T-helper 2 cell treated with Interferon-gamma antibody and Interleukin-4, amounts not matched to agents 5 μg/mL and 100 μg/mL, for 36 hours (primary cell): ENCODE measurements around the gene ALDH2.
"Not testable (repeated sequence)": the region's sequence is repeated elsewhere in the genome, so short reads cannot be mapped to it uniquely, and the experiment has no call there.

Source experiments
- DNase-seq: peaks from one replicate; pipeline ENCODE4 v3.0.0; 2021; ENCODE audit warnings: low spot score
- H3K27ac Mint-ChIP-seq: one replicate; pipeline ENCODE4 v1.8.0; 2021; ENCODE audit warnings: mild to moderate bottlenecking, mixed read lengths
- H3K27me3 Mint-ChIP-seq: one replicate; pipeline ENCODE4 v1.8.0; 2021; ENCODE audit warnings: low read depth, mixed read lengths
- H3K36me3 Mint-ChIP-seq: one replicate; pipeline ENCODE4 v1.8.0; 2021; ENCODE audit warnings: low read depth, mixed read lengths
- H3K4me1 Mint-ChIP-seq: one replicate; pipeline ENCODE4 v1.8.0; 2021; ENCODE audit warnings: low read depth, mixed read lengths
- H3K4me3 Mint-ChIP-seq: one replicate; pipeline ENCODE4 v1.8.0; 2022; ENCODE audit warnings: mild to moderate bottlenecking, moderate library complexity, mixed read lengths
- H3K9me3 Mint-ChIP-seq: one replicate; pipeline ENCODE4 v1.8.0; 2021; ENCODE audit warnings: mixed read lengths

Gene ALDH2

DNA sequence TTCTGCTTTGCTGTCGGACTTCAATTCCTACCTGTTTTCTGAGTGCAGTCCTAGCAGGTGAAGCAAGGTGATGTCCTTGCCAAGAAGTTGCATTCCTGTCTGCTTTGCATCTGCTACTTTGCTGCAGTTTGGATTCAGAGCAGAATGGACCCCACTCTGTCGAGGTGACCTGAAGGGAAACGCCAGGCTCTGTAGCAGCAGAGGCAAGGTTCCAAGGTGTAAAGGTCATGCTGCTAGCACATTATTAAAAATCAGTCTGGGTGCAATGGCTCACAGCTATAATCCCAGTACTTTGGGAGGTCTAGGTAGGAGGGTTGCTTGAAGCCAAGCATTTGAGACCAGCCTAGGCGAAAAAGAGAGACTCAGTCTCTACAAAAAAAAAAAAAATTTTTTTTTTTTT lies 17.3 kb upstream of the ALDH2 start:
- Mint-ChIP-seq H3K27me3 (no peaks in the 10 kb centered on the region), H3K4me3 (no peak overlapping the region), H3K36me3 (peaks cover 14% of the 10 kb centered on the region), H3K4me1 (no peaks in the 10 kb centered on the region), H3K9me3 (no peaks in the 10 kb centered on the region), H3K27ac (no peak overlapping the region)
- no peak for DNase-seq

DNA sequence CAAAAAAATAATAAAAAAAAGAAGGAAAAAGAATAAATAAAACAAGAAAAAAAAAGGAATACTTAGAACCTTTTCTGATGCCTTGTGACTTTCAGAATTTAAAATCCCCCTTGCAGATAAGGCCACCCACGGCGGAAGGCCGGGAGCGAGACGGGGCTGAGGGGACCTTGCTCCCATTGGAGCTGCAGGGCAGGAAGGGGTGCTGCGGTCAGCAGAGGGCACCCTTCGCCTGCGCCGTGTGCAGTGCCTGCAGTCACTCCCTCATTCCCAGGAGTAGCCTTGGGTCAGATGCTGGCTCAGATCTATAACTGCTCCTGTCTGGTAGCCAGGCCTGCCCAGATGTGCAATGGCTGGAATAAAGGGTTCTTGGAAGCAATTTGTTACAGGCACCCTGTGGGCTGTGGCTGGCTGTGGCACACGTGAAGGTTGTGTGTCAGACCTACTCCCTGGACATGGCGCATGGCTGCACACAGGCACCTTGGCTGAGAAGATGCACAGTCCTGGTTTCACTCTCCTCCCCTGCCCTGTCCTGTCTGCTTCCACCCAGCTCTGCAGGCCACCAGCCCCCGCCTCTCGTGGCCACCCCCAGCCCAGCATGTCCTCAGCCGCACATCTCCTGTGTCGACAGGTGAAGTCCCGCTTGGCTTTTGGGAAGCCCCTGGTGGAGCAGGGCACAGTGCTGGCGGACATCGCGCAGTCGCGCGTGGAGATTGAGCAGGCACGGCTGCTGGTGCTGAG lies 13.4 kb upstream of the ALDH2 start:
- Mint-ChIP-seq H3K36me3 (no peaks in the 10 kb centered on the region), H3K27me3 (no peaks in the 10 kb centered on the region), H3K4me1 (peaks cover 7% of the 10 kb centered on the region), H3K9me3 (no peaks in the 10 kb centered on the region), H3K27ac (no peak overlapping the region), H3K4me3 (no peak overlapping the region)
- no peak for DNase-seq

DNA sequence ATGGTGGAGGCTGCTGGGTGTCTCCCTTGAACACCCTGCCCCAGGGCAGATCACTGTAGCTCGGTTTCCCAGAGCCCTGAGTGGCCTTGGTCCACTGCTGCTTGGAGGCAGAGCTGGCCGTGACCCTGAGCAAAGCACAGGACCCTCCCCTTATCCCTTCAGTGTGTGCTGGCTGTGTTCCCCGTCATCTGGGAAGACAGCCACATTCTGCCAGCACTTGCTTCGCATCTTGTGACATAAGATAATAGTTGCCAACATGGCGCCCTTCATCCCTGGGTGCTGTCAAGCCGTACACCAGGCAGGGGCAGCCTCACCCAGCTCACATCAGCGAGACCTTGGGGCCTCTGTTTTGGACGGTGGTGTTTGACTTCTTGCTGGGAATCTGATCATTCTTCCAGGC lies 12.1 kb upstream of the ALDH2 start:
- DNase-seq = no peak
- peaks cover 15% of the 10 kb centered on the region for H3K4me1 Mint-ChIP-seq
- no peak overlapping the region for H3K4me3 Mint-ChIP-seq
- H3K9me3 Mint-ChIP-seq = no peaks in the 10 kb centered on the region
- no peak overlapping the region for H3K27ac Mint-ChIP-seq
- no peaks in the 10 kb centered on the region for H3K36me3 Mint-ChIP-seq
- H3K27me3 Mint-ChIP-seq = no peaks in the 10 kb centered on the region

DNA sequence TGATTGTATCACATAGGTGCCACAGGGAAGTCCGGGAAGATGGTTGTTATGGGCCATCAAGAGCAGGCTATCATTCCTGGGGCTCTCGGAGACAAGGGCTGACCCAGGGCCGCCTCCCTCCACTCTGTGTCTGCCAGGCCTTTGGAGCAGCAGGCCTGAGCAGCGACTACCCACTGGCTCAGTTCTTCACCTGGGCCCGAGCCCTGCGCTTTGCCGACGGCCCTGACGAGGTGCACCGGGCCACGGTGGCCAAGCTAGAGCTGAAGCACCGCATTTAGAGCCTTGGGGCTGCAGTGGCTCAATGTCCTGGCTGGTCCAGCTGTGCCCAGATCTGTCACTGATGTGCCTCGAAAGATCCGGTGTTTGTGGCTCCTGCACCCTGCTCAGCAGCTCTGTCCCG lies 10.5 kb upstream of the ALDH2 start:
- no peak for DNase-seq
- Mint-ChIP-seq H3K4me3 (no peak overlapping the region), H3K9me3 (no peaks in the 10 kb centered on the region)

DNA sequence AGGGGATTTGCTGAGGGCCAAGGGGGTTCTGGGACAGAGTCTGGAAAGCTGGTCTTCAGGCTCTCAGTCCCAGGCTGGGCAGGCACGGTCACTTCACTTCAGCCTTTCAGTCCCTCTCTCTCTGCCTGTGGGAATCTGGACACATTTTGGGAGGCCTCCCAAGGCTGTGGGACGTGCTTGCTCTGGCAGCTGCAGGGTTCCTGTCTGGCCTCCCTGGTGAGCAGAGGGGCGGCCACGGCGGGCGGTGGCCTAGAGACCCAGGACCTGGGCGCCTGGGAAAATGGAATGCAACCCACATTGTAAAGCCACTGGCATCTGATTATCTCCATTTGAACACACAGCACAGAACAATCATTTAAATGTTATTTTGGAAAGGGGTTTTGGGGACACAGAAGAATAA lies 10.1 kb upstream of the ALDH2 start:
- peaks cover 15% of the 10 kb centered on the region for H3K4me1 Mint-ChIP-seq
- H3K27ac Mint-ChIP-seq = no peak overlapping the region
- H3K36me3 Mint-ChIP-seq = no peaks in the 10 kb centered on the region
- H3K9me3 Mint-ChIP-seq = no peaks in the 10 kb centered on the region
- no peaks in the 10 kb centered on the region for H3K27me3 Mint-ChIP-seq
- DNase-seq = no peak
- H3K4me3 Mint-ChIP-seq = no peak overlapping the region

More for the DNA sequence above, 10.5 kb upstream of the ALDH2 start:
- no peak overlapping the region for H3K27ac Mint-ChIP-seq
- no peaks in the 10 kb centered on the region for H3K27me3 Mint-ChIP-seq
- no peaks in the 10 kb centered on the region for H3K36me3 Mint-ChIP-seq
- H3K4me1 Mint-ChIP-seq = peaks cover 15% of the 10 kb centered on the region

DNA sequence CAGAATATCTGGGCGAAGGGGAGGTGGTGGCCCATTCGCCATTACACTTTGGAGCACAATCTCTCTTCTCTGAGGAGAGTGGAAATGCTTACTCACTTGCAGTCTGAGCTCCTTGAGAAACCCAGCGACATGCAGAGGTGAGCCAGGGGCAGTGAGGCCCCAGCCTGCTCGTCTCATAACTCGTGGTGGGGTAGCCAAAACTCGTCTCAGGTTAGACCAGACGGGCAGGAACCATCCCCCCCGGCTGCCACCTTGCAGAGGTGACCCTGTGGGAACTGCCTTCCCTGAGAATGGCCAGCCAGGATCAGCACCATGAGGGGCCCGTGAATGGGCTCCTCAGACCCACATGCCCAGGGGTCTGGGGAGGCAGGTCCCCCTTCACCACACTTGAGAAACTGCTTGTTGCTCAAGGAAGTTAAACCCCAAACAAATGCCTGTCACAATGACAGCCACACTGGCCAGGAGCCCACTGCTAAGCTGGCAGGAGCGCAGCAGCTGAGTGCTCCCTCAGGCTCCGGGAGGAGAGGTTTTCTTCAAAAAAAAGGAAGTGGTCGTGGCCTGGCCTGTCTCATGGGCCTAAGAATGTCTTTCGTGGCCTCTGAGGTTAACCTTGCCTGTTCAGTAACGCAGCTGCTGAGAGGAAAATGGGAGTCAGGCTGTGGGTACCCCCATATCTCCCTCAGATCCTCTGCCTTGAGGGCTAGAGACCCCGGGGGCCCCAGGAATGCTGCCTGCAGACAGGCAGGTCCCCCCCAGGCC lies 9.2 kb upstream of the ALDH2 start:
- no peak overlapping the region for H3K4me3 Mint-ChIP-seq
- H3K27ac Mint-ChIP-seq = peak overlapping the region; percentile 67
- no peaks in the 10 kb centered on the region for H3K9me3 Mint-ChIP-seq
- H3K4me1 Mint-ChIP-seq = peaks cover 15% of the 10 kb centered on the region
- no peak for DNase-seq
- no peaks in the 10 kb centered on the region for H3K36me3 Mint-ChIP-seq
- H3K27me3 Mint-ChIP-seq = no peaks in the 10 kb centered on the region

DNA sequence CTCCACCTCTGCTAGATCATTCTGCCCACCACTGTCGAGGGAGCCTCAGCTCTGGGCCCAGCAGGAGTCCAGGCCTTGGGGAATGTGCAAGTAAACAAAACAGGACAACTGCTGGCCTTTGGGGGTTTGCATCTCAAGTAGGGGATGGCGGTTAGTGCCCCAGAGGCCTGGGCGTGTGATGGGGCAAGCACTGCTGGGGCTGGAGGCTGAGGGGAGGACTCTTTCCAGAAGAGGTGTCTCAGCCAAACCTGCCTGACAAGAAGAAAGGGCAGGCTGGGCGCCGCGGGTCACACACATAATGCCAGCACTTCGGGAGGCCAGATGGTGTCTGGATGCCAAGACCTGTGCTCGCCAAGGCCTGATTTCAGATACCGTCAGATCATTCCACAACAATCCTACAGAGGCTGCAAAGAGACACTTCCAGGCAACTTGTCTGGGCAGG lies 8.6 kb upstream of the ALDH2 start:
- Mint-ChIP-seq H3K27me3 (no peaks in the 10 kb centered on the region), H3K36me3 (no peaks in the 10 kb centered on the region), H3K4me3 (no peak overlapping the region), H3K9me3 (no peaks in the 10 kb centered on the region), H3K27ac (peak overlapping the region; percentile 41), H3K4me1 (peaks cover 15% of the 10 kb centered on the region)
- DNase-seq = no peak

DNA sequence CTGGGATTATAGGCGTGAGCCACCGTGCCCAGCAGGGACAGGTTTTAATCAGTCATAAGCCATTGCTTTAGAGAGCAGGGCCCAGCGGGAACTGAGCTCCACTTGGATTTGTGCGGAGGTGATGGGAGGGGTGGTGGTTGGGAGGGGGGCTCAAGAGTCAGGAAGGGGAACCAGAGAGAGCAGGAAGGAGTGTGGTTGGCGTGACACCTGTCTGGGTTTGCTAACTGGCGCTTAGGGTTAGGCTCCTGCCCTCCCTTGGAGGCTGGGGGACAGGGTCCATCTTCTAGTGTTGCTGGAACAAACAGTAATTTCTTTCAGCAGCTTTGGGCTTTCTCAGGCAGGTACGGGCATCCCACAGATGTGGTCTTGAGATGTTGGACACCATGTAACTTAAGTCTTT lies 7.5 kb upstream of the ALDH2 start:
- H3K4me1 Mint-ChIP-seq = peaks cover 15% of the 10 kb centered on the region
- H3K4me3 Mint-ChIP-seq = no peak overlapping the region

DNA sequence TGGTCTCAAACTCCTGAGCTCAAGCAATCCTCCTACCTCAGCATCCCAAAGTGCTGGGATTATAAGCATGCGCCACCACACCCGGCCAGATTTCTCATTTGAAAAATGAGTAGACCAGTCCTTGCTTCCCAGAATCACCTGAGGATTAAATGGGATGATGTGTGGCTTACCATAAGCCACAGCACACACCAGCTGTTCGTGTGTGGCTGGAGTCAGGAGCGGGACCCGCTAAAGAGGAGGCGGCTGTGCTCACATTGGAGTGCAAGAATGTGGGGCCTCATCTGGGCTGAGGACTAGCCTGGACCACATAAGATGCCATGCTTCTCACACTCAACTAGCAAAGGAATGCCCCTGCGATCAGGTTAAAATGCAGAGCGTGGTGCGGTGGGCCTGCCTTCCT lies 6.7 kb upstream of the ALDH2 start:
- peaks cover 15% of the 10 kb centered on the region for H3K4me1 Mint-ChIP-seq
- H3K36me3 Mint-ChIP-seq = no peaks in the 10 kb centered on the region

More for the DNA sequence above, 7.5 kb upstream of the ALDH2 start:
- Mint-ChIP-seq H3K27ac (no peak overlapping the region), H3K27me3 (peaks cover 4% of the 10 kb centered on the region), H3K9me3 (no peaks in the 10 kb centered on the region), H3K36me3 (no peaks in the 10 kb centered on the region)
- no peak for DNase-seq

DNA sequence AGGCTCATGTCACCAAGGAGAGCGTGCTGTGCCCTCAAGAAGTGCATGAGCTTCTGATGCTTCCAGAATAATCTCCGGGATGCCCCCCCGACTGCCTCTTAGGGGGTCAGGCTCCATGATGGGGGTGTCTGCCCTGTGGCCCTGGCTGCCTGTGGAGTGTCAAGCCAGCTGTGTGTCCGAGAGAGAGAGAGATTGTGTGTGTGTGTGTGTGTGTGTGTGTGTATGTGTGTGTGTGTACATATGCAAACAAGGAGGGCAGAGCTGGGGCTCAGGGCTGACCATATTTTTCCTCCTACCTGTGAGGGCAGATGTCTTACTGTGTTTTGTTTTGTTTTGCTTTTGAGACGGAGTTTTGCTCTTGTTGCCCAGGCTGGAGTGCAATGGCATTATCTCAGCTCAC lies 5.6 kb upstream of the ALDH2 start:
- Mint-ChIP-seq H3K4me1 (peaks cover 17% of the 10 kb centered on the region), H3K27ac (no peak overlapping the region), H3K36me3 (no peaks in the 10 kb centered on the region), H3K9me3 (no peaks in the 10 kb centered on the region), H3K4me3 (no peak overlapping the region), H3K27me3 (peaks cover 12% of the 10 kb centered on the region)
- no peak for DNase-seq

More for the DNA sequence above, 6.7 kb upstream of the ALDH2 start:
- no peak overlapping the region for H3K27ac Mint-ChIP-seq
- no peak for DNase-seq
- no peak overlapping the region for H3K4me3 Mint-ChIP-seq
- H3K27me3 Mint-ChIP-seq = peaks cover 8% of the 10 kb centered on the region
- H3K9me3 Mint-ChIP-seq = no peaks in the 10 kb centered on the region

DNA sequence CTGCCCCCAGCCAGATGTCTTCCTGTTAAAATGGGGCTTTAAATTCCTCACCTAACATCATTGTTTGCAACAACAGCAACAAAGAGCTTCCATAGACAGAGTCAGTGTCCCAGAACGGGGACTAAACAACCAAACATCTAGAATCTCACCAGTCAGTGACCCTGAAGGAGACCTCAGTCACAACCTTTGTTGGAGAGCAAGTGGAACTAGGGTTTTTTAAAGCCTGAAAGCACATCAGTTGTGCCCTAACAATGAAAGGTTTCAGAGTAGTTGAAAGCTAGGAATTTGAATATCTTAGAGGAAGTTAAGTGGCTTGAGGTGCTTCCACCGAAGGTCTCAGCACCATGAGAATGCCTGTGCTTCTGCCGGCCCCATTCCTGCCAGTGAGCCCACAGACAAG lies 5.0 kb upstream of the ALDH2 start:
- Mint-ChIP-seq H3K27me3 (peaks cover 15% of the 10 kb centered on the region), H3K27ac (no peak overlapping the region), H3K9me3 (no peaks in the 10 kb centered on the region), H3K36me3 (peaks cover 1% of the 10 kb centered on the region), H3K4me3 (no peak overlapping the region), H3K4me1 (peaks cover 20% of the 10 kb centered on the region)
- DNase-seq = no peak

DNA sequence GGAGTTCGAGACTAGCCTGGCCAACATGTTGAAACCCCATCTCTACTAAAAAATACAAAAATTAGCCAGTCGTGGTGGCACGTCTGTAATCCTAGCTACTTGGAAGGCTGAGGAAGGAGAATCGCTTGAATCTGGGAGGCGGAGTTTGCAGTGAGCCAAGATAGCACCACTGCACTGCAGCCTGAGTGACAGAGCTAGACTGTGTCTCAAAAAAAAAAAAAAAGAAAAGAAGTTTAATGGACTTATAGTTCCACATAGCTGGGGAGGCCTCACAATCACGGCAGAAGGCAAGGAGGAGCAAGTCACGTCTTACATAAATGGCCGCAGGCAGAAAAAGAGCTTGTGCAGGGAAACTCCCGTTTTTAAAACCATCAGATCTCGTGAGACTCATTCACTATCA lies 3.2 kb upstream of the ALDH2 start:
- peaks cover 28% of the 10 kb centered on the region for H3K27me3 Mint-ChIP-seq

DNA sequence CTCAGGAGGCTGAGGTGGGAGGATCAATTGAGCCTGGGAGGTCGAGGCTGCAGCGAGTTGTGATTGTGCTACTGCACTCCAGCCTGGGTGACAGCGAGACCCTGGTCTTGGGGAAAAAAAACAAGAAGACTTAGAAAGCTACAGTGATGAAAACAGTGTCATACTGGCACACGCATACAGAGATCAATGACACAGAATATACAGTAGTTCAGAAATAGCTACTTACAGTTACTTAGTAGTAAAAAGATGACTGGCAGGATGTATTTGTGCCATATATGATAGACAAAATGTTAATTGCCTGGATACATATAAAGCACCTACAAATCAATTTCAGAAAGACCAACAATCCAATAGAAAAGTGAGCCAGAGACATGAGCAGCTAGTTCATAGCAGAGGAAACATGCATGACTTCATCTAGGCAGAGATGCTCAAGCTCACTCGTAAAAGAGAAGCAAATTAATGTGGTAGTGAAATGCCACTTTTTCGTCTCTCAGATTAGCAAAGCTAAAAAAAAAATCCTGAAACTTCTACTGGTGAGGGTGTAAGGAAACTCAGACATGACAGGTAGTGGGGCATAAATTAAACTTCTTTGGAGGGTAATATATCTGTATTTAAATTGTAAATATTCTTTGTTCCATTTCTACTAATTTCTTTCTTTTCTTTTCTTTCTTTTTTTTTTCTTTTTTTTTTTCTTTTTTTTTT lies 2.5 kb upstream of the ALDH2 start:
- Mint-ChIP-seq H3K4me1 (peaks cover 11% of the 10 kb centered on the region), H3K4me3 (no peak overlapping the region), H3K27me3 (peaks cover 28% of the 10 kb centered on the region), H3K27ac (no peak overlapping the region), H3K36me3 (peaks cover 1% of the 10 kb centered on the region), H3K9me3 (no peaks in the 10 kb centered on the region)
- DNase-seq = no peak

More for the DNA sequence above, 3.2 kb upstream of the ALDH2 start:
- H3K27ac Mint-ChIP-seq, DNase-seq, H3K9me3 Mint-ChIP-seq, H3K4me3 Mint-ChIP-seq, H3K36me3 Mint-ChIP-seq: not testable (repeated sequence)
- H3K4me1 Mint-ChIP-seq = peaks cover 16% of the 10 kb centered on the region
